HUES48 (cell line): ENCODE data around the gene RAB42.

Experiments used
- H3K27ac ChIP-seq: one replicate; pipeline ENCODE4 v1.7.0; 2013; ENCODE audit warnings: low read depth, low read length, inconsistent platforms
- H3K27me3 ChIP-seq: 2 replicates; pipeline ENCODE4 v1.6.1; 2013; ENCODE audit warnings: mild to moderate bottlenecking, low read length; ENCODE audit not compliant: control insufficient read depth, insufficient read depth
- H3K36me3 ChIP-seq: 2 replicates; pipeline ENCODE4 v1.6.1; 2013; ENCODE audit warnings: low read length; ENCODE audit not compliant: control insufficient read depth, insufficient read depth
- H3K4me1 ChIP-seq: 2 replicates; pipeline ENCODE4 v1.6.1; 2013; ENCODE audit warnings: mild to moderate bottlenecking, low read length; ENCODE audit not compliant: control insufficient read depth, insufficient read depth
- H3K4me3 ChIP-seq: 2 replicates; pipeline ENCODE4 v1.5.1; 2013; ENCODE audit warnings: mild to moderate bottlenecking, low read depth, low read length
- H3K9ac ChIP-seq: 2 replicates; pipeline ENCODE4 v1.6.1; 2013; ENCODE audit warnings: mild to moderate bottlenecking, low read depth, low read length, moderate library complexity
- H3K9me3 ChIP-seq: 2 replicates; pipeline ENCODE4 v1.6.1; 2013; ENCODE audit warnings: low read length; ENCODE audit not compliant: control insufficient read depth, insufficient read depth

RAB42 gene

GRCh38 chr1:28604962-28605361 lies 12.9 kb downstream of the RAB42 start:
- Histone ChIP-seq H3K4me1 (0 out of 2 replicates have a peak, but pooled peaks cover 7% of the 10 kb centered on the region), H3K4me3 (no peak overlapping the region), H3K9me3 (no peaks in the 10 kb centered on the region), H3K27ac (no peak overlapping the region), H3K27me3 (no peaks in the 10 kb centered on the region), H3K36me3 (peaks cover 57% of the 10 kb centered on the region), H3K9ac (no peak overlapping the region)

DNA sequence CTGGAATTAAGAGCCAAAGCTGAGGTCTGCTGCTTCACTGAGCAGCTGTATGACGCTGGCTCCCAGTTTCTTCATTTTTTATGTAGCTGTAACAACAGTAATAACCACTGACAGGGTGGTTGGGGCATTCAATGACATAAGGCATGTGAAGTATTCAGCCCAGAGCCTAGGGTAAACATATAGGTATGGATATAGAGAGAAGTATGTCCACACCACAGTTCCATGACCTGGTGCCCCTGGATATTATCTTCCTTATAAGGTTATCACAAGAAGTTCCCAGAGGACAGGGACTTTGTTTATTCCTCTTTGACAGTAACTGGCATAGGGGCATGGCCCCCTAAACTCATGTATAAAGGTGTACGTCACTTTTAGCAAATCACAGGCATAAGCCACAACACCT lies 14.7 kb downstream of the RAB42 start:
- no peak overlapping the region for H3K4me3 ChIP-seq
- H3K36me3 ChIP-seq, result peaks cover 65% of the 10 kb centered on the region
- H3K27ac ChIP-seq, result no peak overlapping the region
- 0 out of 2 replicates have a peak, but pooled peaks cover 3% of the 10 kb centered on the region for H3K4me1 ChIP-seq
- H3K9ac ChIP-seq, result no peak overlapping the region
- H3K27me3 ChIP-seq, result no peaks in the 10 kb centered on the region
- no peaks in the 10 kb centered on the region for H3K9me3 ChIP-seq

GRCh38 chr1:28613175-28613574 lies 21.1 kb downstream of the RAB42 start:
- Histone ChIP-seq H3K9ac (no peak overlapping the region), H3K4me3 (no peak overlapping the region), H3K36me3 (peaks cover 57% of the 10 kb centered on the region), H3K9me3 (no peaks in the 10 kb centered on the region), H3K27me3 (no peaks in the 10 kb centered on the region), H3K27ac (no peak overlapping the region), H3K4me1 (no peaks in the 10 kb centered on the region)

DNA sequence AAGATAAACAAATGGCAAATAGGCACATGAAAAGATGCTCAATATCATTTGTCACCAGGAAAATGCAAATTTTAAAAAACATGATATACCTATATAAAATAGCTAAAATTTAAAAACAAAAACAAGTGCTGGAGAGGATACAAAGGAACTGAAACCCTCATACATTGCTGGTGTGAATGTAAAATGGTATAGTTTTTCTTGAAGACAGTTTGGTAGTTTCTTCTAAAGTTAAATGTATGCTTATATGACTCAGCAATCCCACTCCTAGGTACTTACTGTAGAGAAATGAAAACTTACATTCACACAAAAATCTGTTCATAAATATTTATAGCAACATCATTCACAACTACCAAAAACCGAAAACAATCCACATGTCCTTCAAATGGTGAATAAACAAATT lies 39.6 kb downstream of the RAB42 start:
- Histone ChIP-seq H3K9ac (no peak overlapping the region), H3K36me3 (no peaks in the 10 kb centered on the region; the same call in 1 of the 2 replicates), H3K4me1 (no peaks in the 10 kb centered on the region), H3K4me3 (no peak overlapping the region), H3K27me3 (no peaks in the 10 kb centered on the region), H3K9me3 (no peaks in the 10 kb centered on the region), H3K27ac (no peak overlapping the region)

DNA sequence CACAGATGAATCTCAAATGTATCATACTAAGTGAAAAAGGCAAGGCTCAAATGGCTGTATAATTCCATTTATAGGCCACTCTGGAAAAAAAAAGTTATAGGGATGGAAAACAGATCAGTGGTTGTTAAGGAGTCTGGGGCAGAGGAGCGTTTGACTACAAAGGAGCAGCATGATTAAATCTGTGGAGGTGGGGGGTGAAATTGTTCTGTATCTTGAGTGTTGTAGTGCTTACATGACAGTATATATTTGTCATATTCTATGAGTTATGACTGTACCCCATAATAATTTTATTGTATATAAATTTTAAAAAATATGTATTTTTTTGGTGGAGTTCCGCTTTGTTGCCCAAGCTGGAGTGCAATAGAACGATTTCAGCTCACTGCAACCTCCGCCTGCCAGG lies 40.5 kb downstream of the RAB42 start:
- H3K4me3 ChIP-seq, result no peak overlapping the region
- H3K36me3 ChIP-seq, result no peaks in the 10 kb centered on the region; the same call in 1 of the 2 replicates
- H3K27me3 ChIP-seq, result no peaks in the 10 kb centered on the region
- H3K27ac ChIP-seq, result no peak overlapping the region
- no peak overlapping the region for H3K9ac ChIP-seq
- no peaks in the 10 kb centered on the region for H3K4me1 ChIP-seq
- H3K9me3 ChIP-seq, result no peaks in the 10 kb centered on the region

DNA sequence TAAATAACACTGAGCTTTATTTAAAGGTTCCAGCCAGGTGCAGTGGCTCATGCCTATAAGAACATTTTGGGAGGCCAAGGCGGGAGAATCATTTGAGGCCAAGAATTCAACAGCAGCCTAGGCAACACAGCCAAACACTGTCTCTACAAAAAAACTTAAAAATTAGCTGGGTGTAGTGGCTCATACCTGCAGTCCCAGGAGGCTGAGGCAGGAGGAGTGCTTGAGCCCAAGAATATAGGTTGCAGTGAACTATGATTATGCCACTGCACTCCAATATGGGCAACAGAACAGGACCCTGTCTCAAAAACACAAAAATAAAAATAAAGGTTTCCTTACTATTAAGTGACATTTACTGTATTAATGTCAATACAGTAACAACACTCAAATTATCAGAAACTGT lies 48.7 kb downstream of the RAB42 start:
- Histone ChIP-seq H3K27me3 (no peaks in the 10 kb centered on the region), H3K36me3 (0 out of 2 replicates have a peak, but pooled peaks cover 4% of the 10 kb centered on the region), H3K9me3 (no peaks in the 10 kb centered on the region), H3K9ac (no peak overlapping the region), H3K4me3 (no peak overlapping the region), H3K4me1 (0 out of 2 replicates have a peak, but pooled peaks cover 4% of the 10 kb centered on the region), H3K27ac (no peak overlapping the region)

GRCh38 chr1:28642056-28642846 lies 50.2 kb downstream of the RAB42 start:
- Histone ChIP-seq H3K4me3 (peak overlapping the region; percentile 91), H3K27ac (peak overlapping the region; percentile 96), H3K9ac (peak overlapping the region; percentile 81), H3K27me3 (no peaks in the 10 kb centered on the region), H3K4me1 (0 out of 2 replicates have a peak, but pooled peaks cover 4% of the 10 kb centered on the region), H3K36me3 (0 out of 2 replicates have a peak, but pooled peaks cover 4% of the 10 kb centered on the region), H3K9me3 (no peaks in the 10 kb centered on the region)

DNA sequence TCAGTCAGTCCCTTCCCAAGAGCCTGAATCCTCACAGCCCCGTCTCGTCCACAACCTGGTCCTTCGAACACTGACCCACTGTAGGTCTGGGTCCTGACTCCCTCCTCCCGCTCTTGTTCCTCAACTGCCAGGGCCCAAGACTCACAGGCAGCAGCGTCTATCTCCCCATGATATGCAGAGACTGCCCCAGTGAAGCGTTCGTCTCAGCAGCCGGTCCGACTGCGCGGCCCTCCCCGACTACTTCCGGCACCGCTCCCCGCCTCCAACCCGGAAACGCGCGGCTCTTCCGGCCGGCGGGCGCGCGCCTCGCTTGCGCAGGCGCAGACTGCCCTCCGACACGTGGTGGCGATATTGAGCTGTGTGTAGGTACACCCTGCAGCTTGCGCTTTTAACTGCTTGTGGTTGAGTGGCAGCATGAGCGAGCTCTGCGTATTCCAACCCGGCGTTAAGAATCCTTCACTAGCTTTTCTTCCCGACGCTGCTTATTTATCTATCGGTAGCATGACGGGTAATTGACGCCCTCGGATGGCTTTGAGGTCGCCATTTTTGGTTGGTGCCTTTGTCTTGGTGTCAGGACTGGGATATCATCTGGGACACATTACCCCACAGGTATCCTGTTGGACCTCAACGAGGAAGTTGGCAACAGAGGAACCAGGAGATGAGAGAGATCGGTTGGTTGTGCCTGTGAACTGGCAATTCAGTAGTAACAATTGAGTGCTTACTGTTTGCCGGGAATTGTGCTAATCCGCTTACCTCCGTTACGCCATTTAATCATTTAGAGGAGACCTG lies 51.0 kb downstream of the RAB42 start, which contains the start of gene TAF12:
TSS of gene TAF12 (minus strand) at position 221 of the 789 bp plus-strand sequence. CDS start 20,986 bp downstream, outside the sequence.
- H3K9ac ChIP-seq, result peak within 1 kb of the TSS; percentile 84
- H3K4me1 ChIP-seq, result 0 out of 2 replicates have a peak, but pooled peaks cover 8% of the 10 kb centered on the region
- H3K9me3 ChIP-seq, result no peaks in the 10 kb centered on the region
- H3K4me3 ChIP-seq, result peak within 1 kb of the TSS; percentile 91
- peak within 1 kb of the TSS; percentile 96 for H3K27ac ChIP-seq
- no peaks in the 10 kb centered on the region for H3K27me3 ChIP-seq
- H3K36me3 ChIP-seq, result 0 out of 2 replicates have a peak, but pooled peaks cover 4% of the 10 kb centered on the region

DNA sequence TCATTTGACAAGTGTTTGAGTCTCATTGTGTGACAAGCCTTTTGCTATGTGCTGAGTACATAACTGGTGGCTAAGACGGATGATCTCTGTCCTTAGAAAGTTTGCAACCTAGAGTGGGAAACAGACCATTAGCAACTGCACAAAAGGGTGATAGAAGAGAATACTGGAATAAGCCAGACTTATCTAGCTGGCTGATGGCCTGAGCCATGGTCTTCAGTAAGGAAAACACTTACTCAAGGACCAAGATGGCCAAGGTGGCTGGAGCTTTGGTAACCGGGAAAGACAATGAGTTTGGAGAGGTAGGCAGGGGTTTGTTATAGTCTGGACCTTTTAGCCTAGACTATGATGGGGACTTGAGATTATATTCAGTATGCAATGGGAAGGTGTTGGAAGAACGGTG lies 52.4 kb downstream of the RAB42 start:
- Histone ChIP-seq H3K27ac (no peak overlapping the region), H3K4me3 (no peak overlapping the region), H3K27me3 (no peaks in the 10 kb centered on the region), H3K36me3 (0 out of 2 replicates have a peak, but pooled peaks cover 4% of the 10 kb centered on the region), H3K9ac (no peak overlapping the region), H3K9me3 (no peaks in the 10 kb centered on the region), H3K4me1 (0 out of 2 replicates have a peak, but pooled peaks cover 8% of the 10 kb centered on the region)
